GM12878 (cell line): ENCODE data around the gene B3GNT3. TPM values are rescaled to one million over a fixed set of nuclear protein-coding genes. Genes with fewer than 3 reads are reported as not detected.

Experiments used
- IRF4 ChIP-seq: IDR thresholded peaks from 2 replicates; pipeline ENCODE4 v1.6.1; 2011; ENCODE audit warnings: low read depth, low read length
- MYB ChIP-seq: fragments of 150-350 bp; IDR thresholded peaks from 2 replicates; pipeline ENCODE4 v1.6.1; 2014; ENCODE audit warnings: mild to moderate bottlenecking, low read depth, low read length, borderline replicate concordance
- PML ChIP-seq: IDR thresholded peaks from 2 replicates; pipeline ENCODE4 v1.6.1; 2012; ENCODE audit warnings: low read length, inconsistent platforms
- PRDM15 ChIP-seq: fragments of 450-650 bp; formaldehyde crosslinking; IDR thresholded peaks from 2 replicates; pipeline ENCODE4 v1.4.0; 2020; ENCODE audit warnings: mild to moderate bottlenecking, moderate library complexity
- ZBED1 ChIP-seq: IDR thresholded peaks from 2 replicates; pipeline ENCODE4 v1.6.1; 2016; ENCODE audit warnings: borderline replicate concordance
- polyA plus RNA-seq, 11 experiments: library from polyadenylated mRNA; depleted of rRNA in 4 of 11; unstranded in 6 of 11; stranded (reverse) in 5 of 11; fragments of >200 nt; fragmentation: Nextera tagmentation in 4 of 11; fragmentation: Illumina TruSeq in 1 of 11; extraction: Ambion mirVana in 4 of 11; extraction: Trizol in 1 of 11; gene quantifications; 1 replicate in 1 of 11; 2 replicates in 10 of 11; pipeline versions ENCODE4 v1.2.1 to v1.2.3, GENCODE V29; 2011 to 2016; ENCODE audit warnings: inconsistent platforms in 2 of 11, missing spikeins in 2 of 11, low read depth in 1 of 11
- total RNA-seq, 4 experiments: library from RNA; depleted of rRNA in 3 of 4; stranded (reverse); fragments of >200 nt in 3 of 4; fragmentation: Illumina TruSeq in 1 of 4; extraction: Trizol in 1 of 4; gene quantifications; 2 replicates each; pipeline versions ENCODE4 v1.2.1 to v1.2.3, GENCODE V29; 2013 to 2021
- TF ChIP-seq, protein P1 (sequence below): fragments of 450-650 bp; formaldehyde crosslinking; IDR thresholded peaks from 2 replicates; pipeline ENCODE4 v1.4.0; 2022; ENCODE audit warnings: mild to moderate bottlenecking, moderate library complexity

The B3GNT3 gene
- total and polyA plus RNA-seq, 10 of the 15 experiments (the other 5 are each of a cell fraction or from before 2014, with no cell fraction given), result not detected

DNA sequence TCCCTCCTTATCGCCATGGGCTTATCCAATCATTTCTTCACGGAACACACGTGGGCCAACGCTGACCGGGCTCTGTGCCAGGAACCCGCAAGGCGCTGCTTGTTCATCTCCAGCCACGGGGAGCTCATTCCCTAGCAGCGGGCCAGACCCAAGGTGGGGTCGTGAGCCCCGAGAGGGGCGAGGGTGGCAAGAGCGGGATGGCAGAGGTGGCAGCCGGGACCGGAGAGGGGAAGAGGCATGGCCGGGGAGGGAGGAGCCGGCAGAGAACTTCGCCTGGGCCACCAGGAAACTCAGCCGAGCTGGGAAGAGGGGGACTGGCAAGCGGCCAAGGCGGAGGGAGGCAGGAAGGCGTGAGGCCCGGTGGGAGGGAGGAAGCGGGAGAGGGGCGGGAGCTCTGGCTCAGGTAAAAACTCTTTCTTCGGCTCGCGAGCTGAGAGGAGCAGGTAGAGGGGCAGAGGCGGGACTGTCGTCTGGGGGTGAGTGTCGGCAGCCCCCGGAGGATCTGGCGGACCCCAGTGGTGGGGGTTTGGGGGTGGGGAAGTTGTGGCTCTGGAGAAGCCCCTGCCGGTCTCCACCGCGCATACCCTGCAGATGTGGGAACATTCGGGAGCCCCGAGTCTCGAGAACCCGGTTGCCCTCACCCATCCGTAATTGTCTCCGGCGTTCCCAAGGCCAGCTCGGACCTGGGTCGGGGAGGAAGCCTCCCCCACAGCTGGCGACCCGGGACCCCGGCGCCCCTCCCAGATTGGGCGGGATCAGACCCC, at the start of gene B3GNT3 (continued):
- TF ChIP-seq, protein P1, sequence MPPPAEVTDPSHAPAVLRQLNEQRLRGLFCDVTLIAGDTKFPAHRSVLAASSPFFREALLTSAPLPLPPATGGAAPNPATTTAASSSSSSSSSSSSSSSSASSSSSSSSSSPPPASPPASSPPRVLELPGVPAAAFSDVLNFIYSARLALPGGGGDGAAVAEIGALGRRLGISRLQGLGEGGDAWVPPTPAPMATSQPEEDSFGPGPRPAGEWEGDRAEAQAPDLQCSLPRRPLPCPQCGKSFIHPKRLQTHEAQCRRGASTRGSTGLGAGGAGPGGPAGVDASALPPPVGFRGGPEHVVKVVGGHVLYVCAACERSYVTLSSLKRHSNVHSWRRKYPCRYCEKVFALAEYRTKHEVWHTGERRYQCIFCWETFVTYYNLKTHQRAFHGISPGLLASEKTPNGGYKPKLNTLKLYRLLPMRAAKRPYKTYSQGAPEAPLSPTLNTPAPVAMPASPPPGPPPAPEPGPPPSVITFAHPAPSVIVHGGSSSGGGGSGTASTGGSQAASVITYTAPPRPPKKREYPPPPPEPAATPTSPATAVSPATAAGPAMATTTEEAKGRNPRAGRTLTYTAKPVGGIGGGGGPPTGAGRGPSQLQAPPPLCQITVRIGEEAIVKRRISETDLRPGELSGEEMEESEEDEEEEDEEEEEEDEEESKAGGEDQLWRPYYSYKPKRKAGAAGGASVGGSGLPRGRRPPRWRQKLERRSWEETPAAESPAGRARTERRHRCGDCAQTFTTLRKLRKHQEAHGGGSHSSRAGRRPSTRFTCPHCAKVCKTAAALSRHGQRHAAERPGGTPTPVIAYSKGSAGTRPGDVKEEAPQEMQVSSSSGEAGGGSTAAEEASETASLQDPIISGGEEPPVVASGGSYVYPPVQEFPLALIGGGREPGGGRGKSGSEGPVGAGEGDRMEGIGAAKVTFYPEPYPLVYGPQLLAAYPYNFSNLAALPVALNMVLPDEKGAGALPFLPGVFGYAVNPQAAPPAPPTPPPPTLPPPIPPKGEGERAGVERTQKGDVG (CRISPR knock-in tag), result no peak
- TF ChIP-seq PRDM15 (no peak), IRF4 (no peak), MYB (no peak), ZBED1 (no peak), PML (no peak)
